H1 (cell line): Measurements from ENCODE around the gene DOCK3. TPM values are rescaled to one million over a fixed set of nuclear protein-coding genes. Genes with fewer than 3 reads are reported as not detected.

Experiments
- CTCF ChIA-PET: fragments of 300-600 bp; sonication (Branson Sonifier 250); formaldehyde crosslinking; loops from one replicate; lab custom pipeline; 2021; ENCODE audit not compliant: partially characterized antibody; lab: Charles Lee
- POLR2A ChIA-PET: fragments of 300-600 bp; sonication (Branson Sonifier 250); formaldehyde crosslinking; loops from one replicate; lab custom pipeline; 2021; ENCODE audit warnings: inconsistent platforms; ENCODE audit not compliant: partially characterized antibody; lab: Charles Lee
- DNase-seq, 2 experiments: peaks; one replicate each; pipeline versions ENCODE4 v3.0.0 to v3.0.0-alpha.2; 2010 to 2022; ENCODE audit warnings: low spot score in 2 of 2, low read depth in 1 of 2, mixed read lengths in 1 of 2
- FAIRE-seq: peaks from 2 replicates; lab custom pipeline; 2011; peaks lifted over from hg19 to GRCh38; lab: Jason Lieb, UNC
- H2AFZ ChIP-seq: 2 replicates; pipeline ENCODE4 v1.8.1; 2012; ENCODE audit warnings: low read length, inconsistent platforms
- H2AK5ac ChIP-seq: 2 replicates; pipeline ENCODE4 v1.6.1; 2013; ENCODE audit warnings: low read depth, low read length
- H2BK120ac ChIP-seq: replicated peaks from 2 replicates; pipeline ENCODE3; 2013; ENCODE audit warnings: low read depth, low read length, inconsistent platforms
- H2BK12ac ChIP-seq: 2 replicates; pipeline ENCODE4 v1.6.1; 2013; ENCODE audit warnings: low read depth, low read length
- H2BK15ac ChIP-seq: 2 replicates; pipeline ENCODE4 v1.6.1; 2013; ENCODE audit warnings: low read length
- H2BK20ac ChIP-seq: 2 replicates; pipeline ENCODE4 v1.6.1; 2013; ENCODE audit warnings: low read length
- H2BK5ac ChIP-seq: 2 replicates; pipeline ENCODE4 v1.6.1; 2013; ENCODE audit warnings: low read depth, low read length
- H3K14ac ChIP-seq: 2 replicates; pipeline ENCODE4 v1.6.1; 2013; ENCODE audit warnings: inconsistent platforms; ENCODE audit not compliant: insufficient read length
- H3K18ac ChIP-seq: 2 replicates; pipeline ENCODE4 v1.6.1; 2013; ENCODE audit warnings: low read length; ENCODE audit errors: extremely low read depth
- H3K23ac ChIP-seq: 2 replicates; pipeline ENCODE4 v1.6.1; 2013; ENCODE audit warnings: inconsistent platforms; ENCODE audit not compliant: insufficient read length
- H3K23me2 ChIP-seq: 2 replicates; pipeline ENCODE4 v1.6.1; 2013; ENCODE audit warnings: low read depth, low read length
- H3K27ac ChIP-seq: 2 replicates; pipeline ENCODE4 v1.6.1; 2011; ENCODE audit warnings: low read depth, low read length, inconsistent platforms
- H3K27me3 ChIP-seq, 4 experiments: replicated peaks in 1 of 4; 1 replicate in 1 of 4; 2 replicates in 3 of 4; pipeline versions ENCODE4 v1.6.1 to v1.8.1; 2011 to 2013; ENCODE audit warnings: low read length in 3 of 4, mild to moderate bottlenecking in 3 of 4, inconsistent platforms in 2 of 4, mixed read lengths in 2 of 4, moderate library complexity in 1 of 4; ENCODE audit not compliant: control insufficient read depth in 3 of 4, insufficient read depth in 3 of 4; ENCODE audit errors: extremely low read depth in 1 of 4
- H3K36me3 ChIP-seq, 4 experiments: 2 replicates each; pipeline versions ENCODE4 v1.6.1 to v1.8.1; 2011 to 2013; ENCODE audit warnings: mild to moderate bottlenecking in 4 of 4, low read length in 3 of 4, moderate library complexity in 2 of 4, control low read depth in 1 of 4, inconsistent platforms in 1 of 4; ENCODE audit not compliant: insufficient read depth in 4 of 4, control insufficient read depth in 2 of 4
- H3K4ac ChIP-seq: replicated peaks from 2 replicates; pipeline ENCODE3; 2013; ENCODE audit warnings: low read length, low read depth, mixed read lengths, inconsistent platforms; ENCODE audit not compliant: insufficient read length
- H3K4me1 ChIP-seq, 4 experiments: replicated peaks in 1 of 4; 1 replicate in 1 of 4; 2 replicates in 3 of 4; pipeline versions ENCODE4 v1.6.1 to v1.8.1; 2011 to 2013; ENCODE audit warnings: low read length in 3 of 4, inconsistent platforms in 2 of 4, mixed read lengths in 1 of 4; ENCODE audit not compliant: insufficient read depth in 4 of 4, control insufficient read depth in 3 of 4
- H3K4me2 ChIP-seq, 2 experiments: 2 replicates each; pipeline versions ENCODE4 v1.6.1 to v1.8.1; 2011 to 2013; ENCODE audit warnings: low read depth in 2 of 2, low read length in 2 of 2, control low read depth in 1 of 2, inconsistent platforms in 1 of 2, mild to moderate bottlenecking in 1 of 2; ENCODE audit not compliant: insufficient read depth in 1 of 2
- H3K4me3 ChIP-seq, 4 experiments: fragments of 200-600, 300-600 bp in 1 of 4; sonication (generic), shearing (Covaris generic), sonication (Bioruptor Twin) in 1 of 4; 2 replicates each; pipeline versions ENCODE4 v1.5.1 to v1.8.1; 2011 to 2016; ENCODE audit warnings: low read length in 4 of 4, low read depth in 3 of 4, control low read depth in 2 of 4, inconsistent platforms in 2 of 4, mild to moderate bottlenecking in 2 of 4, mixed read lengths in 1 of 4, moderate library complexity in 1 of 4; ENCODE audit not compliant: insufficient read depth in 2 of 4; ENCODE audit errors: extremely low read depth in 1 of 4
- H3K56ac ChIP-seq: replicated peaks from 2 replicates; pipeline ENCODE3; 2013; ENCODE audit warnings: low read depth, mild to moderate bottlenecking, mixed read lengths, low read length, inconsistent platforms; ENCODE audit not compliant: insufficient read length
- H3K79me1 ChIP-seq: 2 replicates; pipeline ENCODE4 v1.6.1; 2013; ENCODE audit warnings: low read depth, low read length, control low read depth
- H3K79me2 ChIP-seq, 2 experiments: 2 replicates each; pipeline versions ENCODE4 v1.6.1 to v1.8.1; 2012 to 2013; ENCODE audit warnings: low read length in 2 of 2, mild to moderate bottlenecking in 2 of 2, inconsistent platforms in 1 of 2; ENCODE audit not compliant: insufficient read depth in 2 of 2, control insufficient read depth in 1 of 2
- H3K9ac ChIP-seq, 4 experiments: replicated peaks in 1 of 4; 1 replicate in 1 of 4; 2 replicates in 3 of 4; pipeline versions ENCODE4 v1.6.1 to v1.8.1; 2011 to 2013; ENCODE audit warnings: low read depth in 3 of 4, low read length in 3 of 4, control low read depth in 2 of 4, mild to moderate bottlenecking in 2 of 4, moderate library complexity in 2 of 4, inconsistent platforms in 1 of 4; ENCODE audit errors: extremely low read depth in 1 of 4
- H3K9me3 ChIP-seq, 2 experiments: 2 replicates each; pipeline versions ENCODE4 v1.6.1 to v1.8.1; 2012 to 2013; ENCODE audit warnings: mild to moderate bottlenecking in 2 of 2, moderate library complexity in 2 of 2, control low read depth in 1 of 2, inconsistent platforms in 1 of 2, low read depth in 1 of 2, low read length in 1 of 2, mixed read lengths in 1 of 2; ENCODE audit not compliant: insufficient read depth in 2 of 2
- H4K20me1 ChIP-seq, 2 experiments: replicated peaks in 1 of 2; 2 replicates each; pipeline versions ENCODE3 to v1.8.1; 2011 to 2013; ENCODE audit warnings: inconsistent platforms in 2 of 2, low read length in 2 of 2, mild to moderate bottlenecking in 1 of 2; ENCODE audit not compliant: insufficient read depth in 2 of 2, control insufficient read depth in 1 of 2
- H4K5ac ChIP-seq: 2 replicates; pipeline ENCODE4 v1.6.1; 2013; ENCODE audit warnings: low read length, low read depth, mixed read lengths, inconsistent platforms; ENCODE audit not compliant: insufficient read length
- H4K8ac ChIP-seq: 2 replicates; pipeline ENCODE4 v1.8.0; 2013; ENCODE audit warnings: mild to moderate bottlenecking, moderate library complexity, low read length, inconsistent platforms; ENCODE audit not compliant: insufficient read depth; ENCODE audit errors: extremely low read depth
- H4K91ac ChIP-seq: replicated peaks from 2 replicates; pipeline ENCODE3; 2013; ENCODE audit warnings: low read length, mixed read lengths, inconsistent platforms; ENCODE audit not compliant: insufficient read length
- BACH1 ChIP-seq: IDR thresholded peaks from 2 replicates; pipeline ENCODE4 v1.6.1; 2012; ENCODE audit warnings: low read length, improper control_type of control experiment
- BRCA1 ChIP-seq: IDR thresholded peaks from 2 replicates; pipeline ENCODE4 v1.6.1; 2012; ENCODE audit warnings: low read depth, low read length, improper control_type of control experiment
- CBX8 ChIP-seq: fragments of 300-800, 300-1000 bp; sonication (generic); IDR thresholded peaks from 2 replicates; pipeline ENCODE4 v1.7.1; 2016; ENCODE audit warnings: low read depth, low read length, borderline replicate concordance
- HDAC2 ChIP-seq, 2 experiments: fragments of 300-600 bp in 1 of 2; sonication (generic) in 1 of 2; IDR thresholded peaks; 2 replicates each; pipeline ENCODE4 v1.6.1; 2011 to 2012; ENCODE audit warnings: low read depth in 2 of 2, low read length in 2 of 2, mild to moderate bottlenecking in 2 of 2, moderate library complexity in 2 of 2, borderline replicate concordance in 1 of 2, inconsistent platforms in 1 of 2
- KDM1A ChIP-seq: fragments of 200-600, 300-600 bp; sonication (generic); IDR thresholded peaks from 2 replicates; pipeline ENCODE4 v1.7.1; 2016; ENCODE audit warnings: mild to moderate bottlenecking, low read length, borderline replicate concordance
- RFX5 ChIP-seq: IDR thresholded peaks from 2 replicates; pipeline ENCODE4 v1.6.1; 2011; ENCODE audit warnings: low read depth, low read length, improper control_type of control experiment, borderline replicate concordance
- SIN3A ChIP-seq, 2 experiments: IDR thresholded peaks in 1 of 2; conservative IDR thresholded peaks in 1 of 2; 2 replicates each; pipeline ENCODE4 v1.6.1; 2011 to 2012; ENCODE audit warnings: low read length in 2 of 2, improper control_type of control experiment in 1 of 2, low read depth in 1 of 2, mild to moderate bottlenecking in 1 of 2
- SIRT6 ChIP-seq: IDR thresholded peaks from one replicate; pipeline ENCODE4 v1.7.1; 2012; ENCODE audit warnings: low read length, inconsistent platforms
- SIX5 ChIP-seq: IDR thresholded peaks from 2 replicates; pipeline ENCODE4 v1.6.1; 2011; ENCODE audit warnings: mild to moderate bottlenecking, low read depth, low read length
- WGBS, 2 experiments: shearing (Covaris generic) in 1 of 2; methylation state at CpG; one replicate each; pipeline versions ENCODE4 v1.1.6 to v1.1.7; 2013 to 2015; ENCODE audit warnings: low lambda C conversion rate in 2 of 2, mixed read lengths in 2 of 2, inconsistent platforms in 1 of 2, low coverage in 1 of 2, missing lambda C conversion rate in 1 of 2; ENCODE audit not compliant: insufficient replicate concordance in 2 of 2, insufficient coverage in 1 of 2, insufficient read length in 1 of 2; ENCODE audit errors: extremely low coverage in 1 of 2, missing lambda C conversion rate in 1 of 2; 5-methylcytosine and 5-hydroxymethylcytosine counted together
- polyA plus RNA-seq, 7 experiments: library from polyadenylated mRNA; depleted of rRNA in 3 of 7; stranded (reverse) in 5 of 7; unstranded in 2 of 7; fragments of >200 nt in 5 of 7; fragments of 200-250 nt in 2 of 7; gene quantifications; 1 replicate in 5 of 7; 2 replicates in 1 of 7; 4 replicates in 1 of 7; pipeline versions ENCODE4 v1.2.1 to v1.2.3, GENCODE V29; 2011 to 2013; ENCODE audit warnings: missing spikeins in 2 of 7, mixed read lengths in 2 of 7
- total RNA-seq: library from RNA; stranded (reverse); fragmentation: NEBNext Ultra II Directional; extraction: Animal tissue kit (Norgen Biotek cat#: 25700); gene quantifications from 2 replicates; pipeline ENCODE4 v1.2.1, GENCODE V29; 2021

The DOCK3 gene
- total and polyA plus RNA-seq, 2 of the 8 experiments (the other 6 are each of a cell fraction or from before 2014, with no cell fraction given): 2.7 to 5.0 TPM

GRCh38 chr3:50658416-50658815 lies 16.3 kb upstream of the DOCK3 start:
- H2AK5ac ChIP-seq: no peak overlapping the region
- CTCF ChIA-PET: interaction anchor here (0.8 to 63.8 kb wide), 2 partner anchors 37 to 730 kb away, joined by 3 to 1262 read pairs; partner anchors contain the start of genes CISH and MAPKAPK3

More at GRCh38 chr3:50658416-50658815, 16.3 kb upstream of the DOCK3 start:
- Histone ChIP-seq H3K27me3 (no peaks in the 10 kb centered on the region; a peak in 1 of 7 replicates), H3K56ac (no peak overlapping the region), H2BK5ac (no peak overlapping the region), H2BK120ac (no peak overlapping the region), H3K4me3 (no peak overlapping the region), H3K9ac (no peak overlapping the region), H3K4ac (no peak overlapping the region), H3K9me3 (no peaks in the 10 kb centered on the region), H3K79me1 (no peaks in the 10 kb centered on the region; the same call in 1 of the 2 replicates), H4K5ac (no peak overlapping the region), H3K18ac (no peak overlapping the region), H3K27ac (no peak overlapping the region), H3K23me2 (no peaks in the 10 kb centered on the region), H3K4me1 (no peaks in the 10 kb centered on the region), H2BK12ac (no peak overlapping the region), H2BK20ac (no peak overlapping the region), H3K79me2 (no peaks in the 10 kb centered on the region), H4K20me1 (peaks cover 0 to 2% of the 10 kb centered on the region in 2 experiments), H3K36me3 (no peaks in the 10 kb centered on the region), H3K4me2 (no peak overlapping the region), H4K91ac (no peak overlapping the region), H2AFZ (no peak overlapping the region), H4K8ac (no peak overlapping the region), H2BK15ac (no peak overlapping the region), H3K23ac (no peak overlapping the region), H3K14ac (no peak overlapping the region)
- DNase-seq (no peak), FAIRE-seq (no peak)
- POLR2A ChIA-PET: interaction anchor here (1.7 kb wide), 1 partner anchor 40 kb away, joined by 4 read pairs; no protein-coding TSS in a partner anchor
- 91% methylated on average over 6 of the region's 6 CpGs; no CpG with 5 or more reads in 1 of the 2 experiments for WGBS, 2 experiments
- TF ChIP-seq SIX5 (no peak), CBX8 (no peak), SIN3A (conservative IDR thresholded peaks at IDR 0.05 in 1 of 2, IDR thresholded peaks at IDR 0.05 in 1 of 2; ENCODE audit: low read depth in 1 of 2, low read length in 2 of 2) (no peak), KDM1A (no peak), BRCA1 (no peak), HDAC2 (IDR thresholded peaks at IDR 0.05; ENCODE audit: borderline replicate concordance in 1 of 2, low read depth in 2 of 2, low read length in 2 of 2) (no peak), SIRT6 (no peak), BACH1 (no peak), RFX5 (no peak)
